Activated CD4-positive, alpha-beta memory T cell treated with anti-CD3 and anti-CD28 coated beads for 36 hours (primary cell): ENCODE data around the gene SCRT2. TPM values are rescaled to one million over a fixed set of nuclear protein-coding genes. Genes with fewer than 3 reads are reported as not detected.

Source experiments
- CTCF ChIA-PET: fragments of 350-600 bp; sonication (Branson Sonifier 250); formaldehyde crosslinking; loops from one replicate; lab custom pipeline; 2021; ENCODE audit warnings: antibody characterized with exemption, inconsistent platforms; lab: Charles Lee
- POLR2A ChIA-PET: fragments of 350-600 bp; sonication (Branson Sonifier 250); formaldehyde crosslinking; loops from one replicate; lab custom pipeline; 2021; ENCODE audit warnings: antibody characterized with exemption; lab: Charles Lee
- DNase-seq: peaks from one replicate; pipeline ENCODE4 v3.0.0-alpha.2; 2020
- H3K27ac Mint-ChIP-seq: one replicate; pipeline ENCODE4 v1.8.0; 2021; ENCODE audit warnings: mixed read lengths
- H3K27me3 Mint-ChIP-seq: one replicate; pipeline ENCODE4 v1.8.0; 2021; ENCODE audit warnings: mixed read lengths
- H3K36me3 Mint-ChIP-seq: one replicate; pipeline ENCODE4 v1.8.0; 2021; ENCODE audit warnings: mixed read lengths
- H3K4me1 Mint-ChIP-seq: one replicate; pipeline ENCODE4 v1.8.0; 2021; ENCODE audit warnings: low read depth, mixed read lengths
- H3K4me3 Mint-ChIP-seq: one replicate; pipeline ENCODE4 v1.8.0; 2021; ENCODE audit warnings: mild to moderate bottlenecking, mixed read lengths
- H3K9me3 Mint-ChIP-seq: one replicate; pipeline ENCODE4 v1.8.0; 2021; ENCODE audit warnings: mixed read lengths
- intact Hi-C: fragments of 100-400 bp; cut with micrococcal nuclease; formaldehyde crosslinking; loops from one replicate; pipeline ENCODE4 v1.15.1; 2023
- total RNA-seq, 2 experiments: library from RNA; stranded (reverse); gene quantifications; one replicate each; pipeline ENCODE4 v1.2.3, GENCODE V29; 2021

SCRT2 gene
- total RNA-seq, 2 experiments from 2014 or later: not detected

DNA sequence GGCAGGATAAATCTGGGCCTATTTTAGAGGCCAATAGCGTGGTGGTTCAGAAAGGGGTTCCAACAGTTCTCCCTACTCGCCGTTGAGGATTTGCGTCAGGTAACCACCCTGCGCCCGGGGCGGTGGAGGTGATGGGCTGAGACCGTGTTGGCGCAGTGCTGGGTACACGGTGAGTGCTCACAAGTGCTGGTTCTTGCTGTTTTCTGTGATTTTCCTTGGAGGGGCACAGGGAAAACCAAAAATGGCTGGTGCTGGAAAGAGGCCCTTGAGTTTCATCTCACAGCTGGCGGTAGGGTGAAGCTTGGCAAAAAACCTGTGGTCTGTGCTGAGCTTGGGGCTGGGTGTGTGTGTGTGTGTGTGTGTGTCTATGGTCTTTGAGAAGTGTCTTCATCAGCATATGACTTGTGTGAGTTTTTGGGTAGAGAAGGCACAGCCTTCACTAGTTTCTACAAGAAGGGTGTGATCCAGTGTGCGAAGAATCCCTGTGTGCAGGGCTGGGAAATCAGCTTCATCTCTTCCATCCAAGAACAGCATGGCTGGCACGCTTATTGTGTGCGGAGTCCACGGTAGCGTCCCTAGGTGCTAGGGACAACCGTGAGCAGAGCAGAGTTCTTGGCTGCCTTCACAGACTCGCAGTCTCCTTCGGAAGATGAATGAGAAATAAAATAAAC is 35.3 kb upstream of the SCRT2 start:
- Mint-ChIP-seq H3K9me3 (no peaks in the 10 kb centered on the region), H3K36me3 (no peaks in the 10 kb centered on the region), H3K4me3 (no peak overlapping the region), H3K27ac (no peak overlapping the region), H3K27me3 (peaks cover 24% of the 10 kb centered on the region), H3K4me1 (no peaks in the 10 kb centered on the region)
- DNase-seq: no peak
- intact Hi-C loops: no loop called here
- ChIA-PET POLR2A (no interaction called here), CTCF (interaction anchor here (1.2 kb wide), 1 partner anchor 44 kb away, joined by 3 read pairs; no protein-coding TSS in a partner anchor)

DNA sequence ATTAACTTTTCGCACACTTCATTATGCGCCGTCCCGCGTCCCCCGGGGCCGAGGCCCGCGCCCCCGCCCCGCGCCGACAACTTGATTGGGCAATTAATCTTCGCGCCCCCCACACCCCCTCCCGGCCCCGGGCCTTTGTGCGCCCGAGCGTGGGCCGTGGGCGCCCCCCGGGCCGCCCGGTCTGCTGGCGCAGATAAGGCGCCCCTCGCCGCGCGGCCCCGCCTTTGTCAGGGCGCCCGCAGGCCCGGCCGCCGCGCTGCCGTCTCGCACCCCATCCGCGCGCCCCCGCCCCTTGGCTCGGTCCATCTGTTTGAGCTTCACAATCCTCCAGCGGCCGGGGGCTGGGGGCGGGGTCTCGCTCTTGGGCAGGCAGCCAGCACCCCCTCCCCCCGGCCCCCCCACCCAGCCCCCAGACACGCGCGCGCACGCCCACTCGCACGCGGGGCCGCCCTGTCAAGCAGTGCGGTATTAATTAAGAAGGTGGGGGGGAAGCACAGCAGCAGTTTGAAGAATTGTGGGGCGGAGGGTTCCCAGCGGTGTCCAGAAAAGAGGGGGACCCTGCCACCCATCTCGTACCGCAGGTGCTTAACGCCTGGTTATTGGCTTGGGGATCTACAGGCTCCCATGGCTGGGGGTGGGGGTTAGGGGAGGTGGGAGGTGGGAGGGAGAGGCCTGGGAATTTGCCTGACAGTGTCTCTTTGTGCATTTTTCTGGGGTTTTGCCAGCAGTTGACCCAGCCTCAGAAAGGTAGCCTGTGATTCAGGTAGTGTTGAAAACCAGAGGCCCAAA is 34.6 kb upstream of the SCRT2 start:
- ChIA-PET POLR2A (no interaction called here), CTCF (no interaction called here)
- Mint-ChIP-seq H3K4me1 (no peaks in the 10 kb centered on the region), H3K36me3 (no peaks in the 10 kb centered on the region), H3K27ac (no peak overlapping the region), H3K4me3 (no peak overlapping the region), H3K9me3 (no peaks in the 10 kb centered on the region), H3K27me3 (peaks cover 25% of the 10 kb centered on the region)
- DNase-seq: no peak
- intact Hi-C loops: no loop called here

DNA sequence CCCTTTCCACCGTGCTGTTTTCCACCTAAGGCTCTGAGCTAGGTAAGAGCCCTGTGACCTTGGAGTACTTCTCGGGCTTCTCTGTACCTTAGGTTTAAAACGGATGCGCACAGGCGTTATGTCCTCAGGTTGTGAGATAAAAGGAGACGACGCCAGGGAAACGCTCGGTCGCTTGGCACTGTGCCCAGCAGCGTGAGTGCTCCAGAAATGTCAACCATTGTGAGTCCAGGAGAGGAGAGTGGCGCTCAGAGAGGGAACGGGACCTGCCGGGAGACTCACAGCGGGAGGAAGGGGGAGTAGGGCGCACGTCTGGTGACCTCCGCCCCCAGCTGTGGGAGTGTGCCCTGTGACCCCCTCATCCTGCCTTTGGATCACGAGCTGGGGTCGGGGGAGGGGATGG is 33.8 kb upstream of the SCRT2 start:
- H3K36me3 Mint-ChIP-seq: no peaks in the 10 kb centered on the region
- H3K27me3 Mint-ChIP-seq: peaks cover 25% of the 10 kb centered on the region
- ChIA-PET CTCF (no interaction called here), POLR2A (no interaction called here)
- no peak overlapping the region for H3K4me3 Mint-ChIP-seq
- intact Hi-C loops: no loop called here
- no peak for DNase-seq
- no peaks in the 10 kb centered on the region for H3K9me3 Mint-ChIP-seq
- no peak overlapping the region for H3K27ac Mint-ChIP-seq
- H3K4me1 Mint-ChIP-seq: no peaks in the 10 kb centered on the region

DNA sequence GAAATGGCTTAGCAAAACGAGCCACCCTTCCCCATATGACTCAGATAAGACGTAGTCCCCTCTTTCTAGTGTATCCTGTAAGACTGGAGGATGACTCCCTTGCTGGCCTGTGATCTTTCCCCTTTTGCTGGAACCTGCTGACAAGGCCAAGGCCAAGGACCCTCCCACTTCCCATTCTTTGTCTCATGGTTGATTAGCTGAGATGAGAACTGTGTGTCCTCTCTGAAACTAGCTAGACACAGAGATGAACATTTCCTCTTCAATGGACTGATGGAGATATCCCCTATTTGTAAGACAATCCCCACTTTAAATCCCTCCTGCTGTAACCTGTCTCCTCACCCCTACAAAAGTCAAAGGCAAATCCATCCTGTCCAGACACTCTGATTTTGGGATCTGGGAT is 33.4 kb upstream of the SCRT2 start:
- Mint-ChIP-seq H3K27me3 (peaks cover 25% of the 10 kb centered on the region), H3K9me3 (no peaks in the 10 kb centered on the region)

DNA sequence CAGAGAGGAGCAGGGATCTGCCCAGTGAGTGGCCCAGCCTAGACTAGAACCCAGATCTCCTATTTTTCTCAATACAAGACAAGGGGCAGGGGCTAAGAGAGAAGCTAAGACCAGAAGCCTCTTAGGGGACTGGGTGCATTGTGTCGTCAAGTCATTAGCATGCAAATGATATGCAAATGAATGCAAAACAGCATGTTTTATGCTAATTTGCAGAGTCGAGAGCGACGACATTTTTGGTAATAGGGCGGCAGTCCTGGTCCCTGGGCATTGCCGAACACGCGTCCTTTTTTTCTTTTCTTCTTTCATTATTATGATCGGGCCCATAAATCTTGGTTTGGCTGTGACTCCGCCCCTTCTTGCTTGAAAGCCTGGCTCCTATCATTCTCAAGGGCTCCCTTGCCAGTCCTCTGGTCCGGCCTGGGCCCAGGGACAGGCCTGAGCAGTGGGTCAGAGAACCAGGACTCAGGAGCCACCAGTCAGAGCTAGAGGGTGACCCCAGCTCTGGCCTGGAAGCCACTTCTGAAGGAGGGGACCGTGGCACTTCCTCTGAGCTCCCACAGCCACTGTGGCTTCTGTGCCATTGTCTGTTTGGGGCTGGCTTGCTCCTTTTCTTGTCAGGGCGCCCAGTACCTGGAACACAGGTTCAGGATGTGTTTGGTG is 32.0 kb upstream of the SCRT2 start:
- Mint-ChIP-seq H3K9me3 (no peaks in the 10 kb centered on the region), H3K4me1 (no peaks in the 10 kb centered on the region), H3K27me3 (peaks cover 25% of the 10 kb centered on the region), H3K27ac (no peak overlapping the region), H3K4me3 (no peak overlapping the region), H3K36me3 (no peaks in the 10 kb centered on the region)
- intact Hi-C loops: no loop called here
- no peak for DNase-seq
- ChIA-PET POLR2A (no interaction called here), CTCF (interaction anchor here (1.7 kb wide), 1 partner anchor 40 kb away, joined by 3 read pairs; no protein-coding TSS in a partner anchor)

More for the DNA sequence above, 33.4 kb upstream of the SCRT2 start:
- H3K4me3 Mint-ChIP-seq: no peak overlapping the region
- no peaks in the 10 kb centered on the region for H3K36me3 Mint-ChIP-seq
- ChIA-PET CTCF (no interaction called here), POLR2A (no interaction called here)
- H3K27ac Mint-ChIP-seq: no peak overlapping the region
- no peaks in the 10 kb centered on the region for H3K4me1 Mint-ChIP-seq
- no peak for DNase-seq
- intact Hi-C loops: no loop called here

DNA sequence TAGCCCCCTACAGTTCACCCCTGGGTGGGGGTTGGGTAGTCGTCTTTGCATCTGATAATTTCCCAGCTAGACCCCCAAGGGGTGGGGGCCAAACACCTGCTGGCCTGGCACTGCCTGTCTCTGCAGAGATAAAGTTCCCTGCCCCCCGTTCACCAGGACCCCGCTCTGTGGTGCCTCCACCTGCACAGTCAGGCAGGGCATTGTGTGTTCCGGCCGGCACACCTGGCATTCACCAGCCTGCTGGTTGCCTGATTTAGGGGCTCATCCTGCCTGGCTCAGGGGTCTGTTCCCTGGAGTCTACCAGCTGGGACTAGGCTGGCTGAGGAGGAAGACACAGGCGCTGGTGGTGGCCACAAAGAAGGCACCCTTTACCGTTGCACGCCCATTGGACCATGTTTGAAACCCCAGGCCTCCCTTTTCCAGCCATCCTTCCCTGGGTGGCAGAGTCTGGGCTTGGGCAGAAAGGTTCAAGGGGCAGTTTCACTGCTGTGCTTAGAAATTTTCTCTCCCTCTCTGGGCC is 30.8 kb upstream of the SCRT2 start:
- no peak for DNase-seq
- ChIA-PET CTCF (interaction anchor here (0.6 to 1.7 kb wide), 3 partner anchors 33 to 1386 kb away, joined by 3 read pairs; no protein-coding TSS in a partner anchor), POLR2A (no interaction called here)
- H3K27ac Mint-ChIP-seq: no peak overlapping the region
- H3K4me3 Mint-ChIP-seq: no peak overlapping the region
- peaks cover 20% of the 10 kb centered on the region for H3K27me3 Mint-ChIP-seq
- no peaks in the 10 kb centered on the region for H3K36me3 Mint-ChIP-seq
- no peaks in the 10 kb centered on the region for H3K4me1 Mint-ChIP-seq
- intact Hi-C loops: no loop called here
- no peaks in the 10 kb centered on the region for H3K9me3 Mint-ChIP-seq

DNA sequence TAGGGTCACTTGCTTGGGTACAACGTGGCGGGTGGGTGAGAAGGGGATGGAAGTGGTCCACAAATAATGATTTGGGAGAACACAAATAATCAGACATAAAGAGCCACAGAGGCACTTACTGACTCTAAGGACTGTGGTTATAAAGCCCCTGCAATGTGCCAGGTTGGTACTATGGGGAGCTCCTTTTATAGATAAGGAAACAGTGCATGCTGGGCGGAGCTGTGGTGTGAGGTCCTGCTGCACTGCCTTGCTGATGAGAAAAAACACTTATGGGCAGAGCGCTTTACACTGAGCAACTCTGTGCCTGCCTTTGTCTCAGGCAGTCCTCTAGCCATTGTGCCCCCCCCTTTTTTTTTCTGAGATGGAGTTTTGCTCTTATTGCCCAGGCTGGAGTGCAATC is 29.1 kb upstream of the SCRT2 start:
- CTCF ChIA-PET: no interaction called here
- POLR2A ChIA-PET: no interaction called here
- H3K36me3 Mint-ChIP-seq: no peaks in the 10 kb centered on the region
- intact Hi-C loops: no loop called here
- H3K27me3 Mint-ChIP-seq: peaks cover 11% of the 10 kb centered on the region
- no peak overlapping the region for H3K27ac Mint-ChIP-seq
- no peaks in the 10 kb centered on the region for H3K9me3 Mint-ChIP-seq
- no peaks in the 10 kb centered on the region for H3K4me1 Mint-ChIP-seq
- DNase-seq: no peak
- H3K4me3 Mint-ChIP-seq: no peak overlapping the region

DNA sequence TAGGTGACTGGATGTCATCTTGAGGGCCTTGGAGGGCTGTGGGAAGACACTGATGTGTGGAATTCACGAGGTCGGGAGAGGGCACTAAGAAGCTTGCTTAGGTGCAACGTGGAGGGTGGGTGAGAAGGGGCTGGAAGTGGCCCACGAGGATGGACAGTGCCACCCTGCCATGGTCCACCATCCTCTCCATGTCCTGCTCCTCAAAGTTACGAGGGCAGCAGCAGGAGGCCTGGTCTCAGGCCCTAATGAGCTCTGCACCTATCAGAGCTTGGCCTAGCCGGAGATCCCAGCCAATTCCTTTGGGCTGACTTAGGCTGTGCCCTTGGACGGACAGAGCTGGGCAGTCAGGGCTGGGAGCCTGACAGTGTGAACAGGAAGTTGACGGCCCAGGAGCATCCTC is 27.8 kb upstream of the SCRT2 start:
- DNase-seq: no peak
- POLR2A ChIA-PET: no interaction called here
- intact Hi-C loops: no loop called here
- no peak overlapping the region for H3K27ac Mint-ChIP-seq
- no peak overlapping the region for H3K4me3 Mint-ChIP-seq
- no peaks in the 10 kb centered on the region for H3K36me3 Mint-ChIP-seq
- no peaks in the 10 kb centered on the region for H3K9me3 Mint-ChIP-seq
- CTCF ChIA-PET: no interaction called here
- H3K4me1 Mint-ChIP-seq: no peaks in the 10 kb centered on the region
- H3K27me3 Mint-ChIP-seq: peaks cover 2% of the 10 kb centered on the region

DNA sequence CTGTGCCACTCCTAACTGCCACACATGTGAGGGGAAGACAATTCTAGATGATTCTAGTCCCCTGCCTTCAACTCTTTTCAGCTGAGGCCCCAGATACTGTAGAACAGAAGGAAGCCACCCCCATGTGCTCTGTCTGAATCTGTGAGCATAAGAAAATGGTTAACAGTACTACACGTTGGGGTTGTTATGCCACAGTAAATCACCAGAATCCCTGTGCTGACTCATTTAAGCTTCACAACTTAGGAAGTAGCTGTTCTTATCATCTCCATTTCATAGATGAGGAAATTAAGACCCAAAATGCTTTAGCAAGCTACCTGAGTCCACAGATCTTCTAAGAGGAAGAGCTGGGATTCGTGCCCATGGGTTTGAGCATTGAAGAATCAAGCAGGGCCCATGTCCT is 27.4 kb upstream of the SCRT2 start:
- Mint-ChIP-seq H3K36me3 (no peaks in the 10 kb centered on the region), H3K4me3 (no peak overlapping the region), H3K27me3 (peaks cover 4% of the 10 kb centered on the region), H3K27ac (no peak overlapping the region), H3K9me3 (no peaks in the 10 kb centered on the region), H3K4me1 (no peaks in the 10 kb centered on the region)
- POLR2A ChIA-PET: no interaction called here
- no peak for DNase-seq
- CTCF ChIA-PET: no interaction called here
- intact Hi-C loops: no loop called here

DNA sequence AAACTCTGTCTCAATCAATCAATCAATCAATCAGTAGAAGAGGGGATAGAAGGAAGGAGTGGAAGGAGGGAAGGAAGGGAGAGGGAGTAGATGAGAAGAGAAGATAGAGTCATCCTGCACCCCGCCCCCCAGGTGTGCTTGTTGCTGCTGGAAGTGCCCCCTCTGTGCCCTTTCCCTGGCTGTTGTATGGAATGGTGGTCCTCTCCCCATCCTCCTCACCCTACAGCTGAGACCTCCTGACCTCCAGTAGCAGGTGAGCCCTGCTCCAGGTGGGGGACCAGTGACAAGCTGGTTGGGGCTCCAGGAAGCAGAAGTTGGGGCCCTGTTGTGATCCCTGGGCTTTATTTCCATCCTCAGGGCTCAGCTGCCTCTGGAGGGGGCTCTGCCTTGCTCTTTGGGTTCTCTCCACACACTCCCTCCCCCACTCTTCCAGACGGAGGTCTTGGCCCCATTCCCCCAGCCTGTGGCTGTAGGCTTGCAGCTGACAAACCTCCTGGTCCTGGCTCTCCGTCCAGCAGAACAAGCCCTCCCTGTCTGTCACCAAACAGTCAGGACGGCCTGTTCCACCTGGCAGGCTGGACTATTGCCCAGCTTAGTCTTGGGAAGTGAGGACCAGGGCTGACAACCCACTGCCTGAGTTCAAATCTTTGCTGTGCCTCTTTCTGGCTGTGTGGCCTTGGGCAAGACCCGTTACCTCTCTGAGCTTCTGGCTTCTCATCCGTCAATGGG is 26.0 kb upstream of the SCRT2 start:
- Mint-ChIP-seq H3K9me3 (no peaks in the 10 kb centered on the region), H3K36me3 (no peaks in the 10 kb centered on the region), H3K4me3 (no peak overlapping the region), H3K27ac (no peak overlapping the region), H3K27me3 (peaks cover 5% of the 10 kb centered on the region), H3K4me1 (no peaks in the 10 kb centered on the region)
- ChIA-PET POLR2A (no interaction called here), CTCF (interaction anchor here (1.1 kb wide), 1 partner anchor 27 kb away, joined by 3 read pairs; no protein-coding TSS in a partner anchor)
- intact Hi-C loops: no loop called here
- no peak for DNase-seq

DNA sequence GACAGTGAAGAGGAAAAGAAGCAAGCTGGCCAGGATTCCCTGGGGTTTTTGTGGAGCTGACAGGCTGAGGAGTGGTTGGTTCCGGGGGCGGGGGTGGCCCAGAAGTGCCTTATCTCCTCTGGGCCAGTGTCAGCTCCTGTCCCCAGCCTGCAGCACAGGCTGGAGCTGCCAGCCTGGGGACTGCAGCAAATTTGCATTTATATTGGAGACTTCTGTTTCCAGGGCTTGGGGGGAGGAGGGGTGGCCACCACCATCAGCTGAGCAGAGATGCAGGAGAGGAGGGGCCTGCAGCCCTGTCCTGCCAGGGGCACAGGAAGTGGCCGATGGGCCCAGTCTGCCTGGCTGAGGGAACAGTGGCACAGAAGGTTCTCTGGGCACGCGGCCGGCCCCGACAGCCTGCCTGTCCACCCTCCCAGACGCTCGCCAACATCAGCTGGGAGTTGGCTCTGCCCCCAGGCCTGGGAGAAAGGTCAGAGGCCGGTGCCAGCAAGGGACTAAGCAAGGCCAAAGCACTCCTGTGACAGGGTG is 24.3 kb upstream of the SCRT2 start:
- intact Hi-C loops: no loop called here
- POLR2A ChIA-PET: no interaction called here
- CTCF ChIA-PET: no interaction called here
- Mint-ChIP-seq H3K27me3 (peaks cover 2% of the 10 kb centered on the region), H3K27ac (no peak overlapping the region), H3K4me3 (no peak overlapping the region), H3K9me3 (no peaks in the 10 kb centered on the region), H3K36me3 (no peaks in the 10 kb centered on the region), H3K4me1 (no peaks in the 10 kb centered on the region)
- DNase-seq: no peak
